ENCODE results near the gene NCEH1. TPM values are rescaled to one million over a fixed set of nuclear protein-coding genes. Genes with fewer than 3 reads are reported as not detected.
"Not testable (repeated sequence)": the region's sequence is repeated elsewhere in the genome, so short reads cannot be mapped to it uniquely, and the experiment has no call there.

Gene NCEH1
- total RNA-seq, 1 experiment from 2014 or later: 19.8 TPM

DNA sequence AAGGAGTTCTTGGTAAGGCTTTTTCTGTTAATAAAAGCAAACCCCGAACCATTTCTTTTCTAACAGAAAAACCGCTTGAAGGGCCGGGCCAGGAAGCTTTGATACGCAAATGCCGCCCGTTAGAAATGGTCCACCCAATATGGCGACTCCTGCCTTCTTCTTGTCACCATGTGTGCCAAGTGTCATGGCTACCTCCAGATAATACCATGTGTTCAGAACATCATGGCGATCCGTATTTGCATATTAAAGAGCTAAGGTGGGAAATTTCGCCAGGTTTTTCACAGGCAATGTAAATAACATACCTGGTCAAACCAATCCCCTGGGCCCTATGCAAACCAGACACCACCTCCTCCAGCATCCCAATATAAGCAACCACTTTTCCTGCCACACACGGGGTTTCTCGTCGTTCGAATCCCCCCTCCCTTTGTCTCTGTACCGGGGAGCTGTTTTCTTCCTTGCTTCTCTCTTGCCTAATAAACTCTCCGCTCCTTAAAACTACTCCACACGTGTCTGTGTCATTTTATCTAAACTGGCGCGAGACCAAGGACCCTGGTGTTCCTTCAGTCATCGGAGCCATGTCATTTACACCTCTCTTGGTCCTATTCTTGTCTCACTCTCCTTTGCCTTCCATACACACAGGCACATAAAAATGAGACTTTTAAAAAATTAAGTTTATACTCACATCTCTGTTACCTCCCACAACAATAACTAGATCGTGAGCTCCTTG, 34.5 kb downstream of the NCEH1 start:
- DNase-seq (ENCODE audit: low spot score): no peak

DNA sequence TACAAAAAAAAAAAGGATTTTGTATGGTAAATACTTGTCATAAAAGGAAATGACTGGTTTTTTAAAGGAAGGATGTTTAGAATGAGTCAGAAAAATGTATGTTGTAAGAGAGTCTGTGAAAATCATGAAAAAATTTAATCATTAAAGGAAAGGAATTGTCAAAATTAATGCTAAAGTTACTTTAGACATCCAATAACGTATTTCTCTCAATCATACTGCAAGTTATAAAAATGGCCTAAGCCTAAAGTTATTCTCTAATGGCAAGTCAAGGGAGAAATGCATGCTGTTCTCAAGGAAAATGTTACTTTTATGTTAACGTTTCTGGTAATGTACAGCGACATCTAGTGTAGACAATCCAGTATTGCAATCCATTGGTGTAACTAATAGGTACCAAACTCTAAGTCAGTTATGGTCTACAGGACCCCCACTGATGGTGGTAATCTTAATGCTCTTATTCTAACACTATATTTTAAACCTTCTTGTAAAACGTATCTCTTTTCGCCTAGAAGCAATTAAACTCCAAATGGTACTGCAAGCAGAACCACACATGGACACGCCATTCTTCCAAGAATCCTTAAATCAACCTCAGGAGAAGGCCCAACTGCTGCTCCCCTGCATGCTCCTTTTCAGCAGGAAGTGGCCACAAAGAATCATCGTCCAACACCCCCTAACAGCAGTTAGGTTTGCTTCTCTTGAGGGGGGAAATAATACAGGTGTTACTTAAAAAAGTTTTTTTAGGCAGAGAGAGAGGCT, 35.2 kb downstream of the NCEH1 start:
- peak; percentile 63 for DNase-seq (ENCODE audit: low spot score)

DNA sequence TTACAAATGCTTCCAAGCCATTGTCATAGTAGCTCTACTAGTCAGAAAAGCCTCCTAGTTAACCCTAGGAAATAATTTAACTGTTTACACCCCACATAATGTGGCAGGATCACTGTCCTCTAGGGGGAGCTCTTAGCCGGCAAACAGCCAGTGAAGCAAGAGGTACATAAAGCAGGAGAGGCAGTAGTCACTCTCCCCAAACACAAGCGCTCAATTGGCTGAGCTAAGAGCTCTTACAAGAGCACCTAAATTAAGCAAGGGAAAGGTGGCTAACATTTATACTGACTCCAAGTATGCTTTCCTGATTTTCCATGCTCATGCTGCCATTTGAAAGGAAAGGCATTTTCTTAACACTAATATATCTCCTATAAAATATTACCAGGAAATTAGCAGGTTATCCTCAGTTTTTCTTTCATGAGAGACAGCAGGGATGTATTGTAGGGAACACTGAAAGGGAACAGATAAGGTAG, 37.6 kb downstream of the NCEH1 start:
- DNase-seq (ENCODE audit: low spot score): peak; percentile 58

DNA sequence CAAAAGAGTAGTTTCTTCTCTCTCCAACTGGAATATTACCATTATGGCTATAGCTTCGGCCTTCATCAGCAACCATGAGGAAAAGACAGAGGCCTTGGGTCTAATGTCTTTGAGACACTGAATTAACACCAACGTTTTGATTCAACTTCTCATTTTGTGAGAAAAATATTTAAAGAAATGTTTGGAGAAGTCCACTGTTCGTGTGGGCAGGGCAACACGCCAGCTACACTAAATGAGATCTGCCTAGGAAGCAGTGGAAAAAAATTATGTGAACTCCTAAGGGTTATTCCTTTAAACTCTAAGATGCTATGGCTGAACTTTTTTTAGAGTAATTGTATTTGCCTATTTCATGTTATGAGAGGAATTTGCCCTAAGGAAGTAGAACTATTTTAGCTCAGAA, 41.8 kb downstream of the NCEH1 start:
- DNase-seq (ENCODE audit: low spot score): no peak

DNA sequence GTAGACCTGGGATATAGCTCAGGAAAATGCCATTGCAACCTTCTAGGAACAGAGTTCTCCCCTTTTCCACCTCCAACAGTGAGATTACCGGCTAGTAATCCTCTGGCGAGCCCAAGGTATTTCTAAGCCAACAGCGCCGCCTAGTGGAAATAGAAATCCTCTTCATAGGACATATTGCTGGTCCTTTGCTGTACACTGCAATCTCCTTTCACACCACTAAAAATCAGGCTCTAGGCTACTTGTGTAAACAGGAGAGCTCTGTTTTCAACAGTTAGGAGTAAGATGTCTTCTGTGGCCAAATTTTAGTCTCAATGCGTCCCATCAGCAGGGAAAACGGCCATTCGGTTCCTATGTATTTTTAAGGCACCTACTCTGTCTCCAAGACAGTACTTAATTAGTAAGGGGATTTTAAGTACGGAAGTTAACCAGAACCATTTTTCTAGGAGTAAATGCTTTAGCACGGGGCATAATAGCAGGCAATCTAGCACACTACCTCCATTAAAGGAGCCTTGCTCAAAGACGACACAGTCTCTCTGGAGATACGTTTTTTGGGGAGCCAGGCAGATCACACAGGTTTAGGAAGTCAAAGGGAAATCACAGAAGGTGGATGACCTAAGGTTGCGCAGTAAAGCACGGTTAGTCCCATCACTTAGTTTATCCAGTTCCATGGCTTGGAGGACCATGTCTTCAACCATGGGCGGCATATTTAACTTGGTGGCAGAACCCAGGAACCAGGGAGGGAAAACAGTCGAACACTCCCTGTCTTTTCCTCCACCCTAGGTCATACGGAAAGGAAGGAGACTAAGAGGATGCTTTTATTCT, 43.8 kb downstream of the NCEH1 start:
- DNase-seq (ENCODE audit: low spot score): peak; percentile 81

DNA sequence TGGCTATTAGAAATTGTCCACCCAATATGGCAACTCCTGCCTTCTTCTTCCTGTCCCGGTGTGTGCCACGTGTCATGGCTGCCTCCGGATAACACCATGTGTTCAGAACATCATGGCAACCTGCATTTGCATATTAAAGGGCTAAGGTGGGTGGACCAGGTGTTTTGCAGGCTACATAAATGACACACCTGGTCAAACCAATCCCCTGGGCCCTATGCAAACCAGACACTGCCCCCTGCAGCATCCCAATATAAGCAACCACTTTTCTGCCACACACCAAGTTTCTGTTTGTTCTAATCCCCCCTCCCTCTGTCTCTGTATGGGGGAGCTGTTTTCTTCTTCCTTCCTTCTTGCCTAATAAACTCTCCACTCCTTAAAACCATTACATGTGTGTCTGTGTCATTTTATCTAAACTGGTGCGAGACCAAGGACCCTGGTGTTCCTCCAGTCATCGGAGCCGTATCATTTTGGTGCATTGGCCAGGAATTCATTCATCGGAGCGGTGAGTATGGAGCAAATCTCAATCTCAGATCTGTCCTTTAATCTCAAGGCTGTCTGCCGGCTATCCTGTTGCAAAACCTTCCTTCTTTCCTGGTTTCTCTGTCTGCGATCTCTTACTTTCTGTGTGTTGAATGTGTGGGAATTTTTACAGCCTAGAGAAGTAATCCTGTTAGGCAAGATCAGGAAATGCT, 44.5 kb downstream of the NCEH1 start:
- no peak for DNase-seq (ENCODE audit: low spot score)

DNA sequence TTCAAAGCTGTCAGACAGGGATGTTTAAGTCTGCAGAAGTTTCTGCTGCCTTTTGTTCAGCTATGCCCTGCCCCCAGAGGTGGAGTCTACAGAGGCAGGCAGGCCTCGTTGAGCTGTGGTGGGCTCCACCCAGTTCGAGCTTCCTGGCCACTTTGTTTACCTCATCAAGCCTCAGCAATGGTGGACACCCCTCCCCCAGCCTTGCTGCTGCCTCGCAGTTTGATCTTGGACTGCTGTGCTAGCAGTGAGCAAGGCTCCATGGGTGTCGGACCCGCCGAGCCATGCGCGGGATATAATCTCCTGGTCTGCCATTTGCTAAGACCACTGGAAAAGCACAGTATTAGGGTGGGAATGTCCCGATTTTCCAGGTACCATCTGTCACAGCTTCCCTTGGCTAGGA, 45.4 kb downstream of the NCEH1 start:
- not testable (repeated sequence) for DNase-seq (ENCODE audit: low spot score)

DNA sequence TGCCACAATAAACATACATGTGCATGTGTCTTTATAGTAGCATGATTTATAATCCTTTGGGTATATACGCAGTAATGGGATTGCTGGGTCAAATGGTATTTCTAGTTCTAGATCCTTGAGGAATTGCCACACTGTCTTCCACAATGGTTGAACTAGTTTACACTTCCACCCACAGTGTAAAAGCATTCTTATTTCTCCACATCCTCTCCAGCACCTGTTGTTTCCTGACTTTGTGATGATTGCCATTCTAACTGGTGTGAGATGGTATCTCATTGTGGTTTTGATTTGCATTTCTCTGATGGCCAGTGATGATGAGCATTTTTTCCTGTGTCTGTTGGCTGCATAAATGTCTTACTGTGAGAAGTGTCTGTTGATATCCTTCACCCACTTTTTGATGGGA, 50.4 kb downstream of the NCEH1 start:
- DNase-seq (ENCODE audit: low spot score): not testable (repeated sequence)

DNA sequence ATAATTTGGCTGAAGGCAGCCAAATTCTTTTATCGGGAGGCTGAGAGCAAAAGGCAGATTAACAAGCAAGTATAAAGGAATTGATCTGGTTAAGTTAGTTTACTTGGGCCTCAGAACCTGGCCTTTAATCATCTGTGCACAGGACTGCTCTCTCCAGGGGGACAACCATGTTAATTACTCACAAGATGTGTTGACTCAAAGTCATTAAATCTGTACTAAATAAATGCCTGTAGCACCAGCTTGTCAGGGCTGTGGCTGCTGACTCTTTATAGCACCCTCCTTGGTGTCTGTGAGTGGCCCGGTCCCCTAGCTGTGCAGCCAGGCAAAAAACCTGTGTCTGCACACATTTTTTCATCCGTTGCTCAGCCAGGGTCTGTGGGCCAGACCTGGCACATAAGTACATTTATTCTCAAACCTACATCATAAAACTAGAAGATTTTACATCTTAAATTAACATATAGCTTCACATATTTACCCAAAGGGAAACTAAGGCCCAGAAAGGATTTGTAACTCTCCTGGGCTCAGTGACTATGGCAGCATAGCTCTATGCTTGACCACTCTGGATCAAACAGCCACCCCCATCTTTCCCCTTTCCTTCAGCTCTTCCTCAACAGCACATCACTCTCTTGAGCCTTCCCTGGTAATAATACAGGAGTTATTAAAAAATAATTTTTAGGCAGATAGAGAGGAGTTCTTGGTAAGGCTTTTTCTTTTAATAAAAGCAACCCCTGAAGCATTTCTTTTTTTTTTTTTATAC, 51.4 kb downstream of the NCEH1 start:
- no peak for DNase-seq (ENCODE audit: low spot score)

DNA sequence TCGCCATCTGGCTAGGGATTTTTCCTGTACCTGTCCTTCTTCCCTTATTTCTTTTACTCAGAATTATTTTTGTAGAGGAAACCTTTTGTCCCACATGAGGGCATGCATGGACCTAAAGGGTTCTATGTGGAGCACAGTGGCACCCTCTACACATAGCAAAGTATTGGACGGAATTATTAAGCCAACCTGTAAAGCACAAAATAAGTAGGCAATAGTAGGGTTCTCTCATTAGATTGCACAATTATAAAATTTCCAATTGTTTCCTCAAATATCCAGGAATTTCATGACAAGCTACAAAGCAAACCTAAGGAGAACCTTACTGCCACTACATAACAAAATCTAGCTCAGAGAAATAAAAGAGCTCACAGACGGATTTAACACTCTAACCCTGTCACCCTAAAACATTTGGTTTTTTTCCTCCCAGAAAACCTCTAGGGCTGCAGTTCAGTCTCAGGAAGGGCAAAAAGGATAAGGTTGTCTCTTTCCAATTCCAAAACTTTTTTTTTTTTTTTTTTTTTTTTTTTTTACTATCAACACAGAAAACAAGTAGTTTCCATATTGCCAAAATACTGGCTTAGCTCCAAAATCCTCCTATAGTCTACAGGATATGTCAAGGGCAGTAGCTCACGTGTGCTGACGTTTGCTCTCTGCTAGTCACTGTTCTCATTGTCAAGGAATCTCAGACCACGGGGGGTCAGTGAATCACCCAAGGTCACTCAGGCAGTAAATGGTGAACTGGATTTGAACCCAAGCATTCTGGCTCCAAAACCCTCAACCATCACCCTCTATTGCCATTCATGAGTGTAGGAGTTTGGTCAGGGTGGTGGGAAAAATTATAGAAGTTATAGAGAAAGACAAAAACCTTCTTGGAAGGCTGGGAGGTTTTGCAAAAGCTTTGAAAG, 52.3 kb downstream of the NCEH1 start:
- DNase-seq (ENCODE audit: low spot score): peak; percentile 85

DNA sequence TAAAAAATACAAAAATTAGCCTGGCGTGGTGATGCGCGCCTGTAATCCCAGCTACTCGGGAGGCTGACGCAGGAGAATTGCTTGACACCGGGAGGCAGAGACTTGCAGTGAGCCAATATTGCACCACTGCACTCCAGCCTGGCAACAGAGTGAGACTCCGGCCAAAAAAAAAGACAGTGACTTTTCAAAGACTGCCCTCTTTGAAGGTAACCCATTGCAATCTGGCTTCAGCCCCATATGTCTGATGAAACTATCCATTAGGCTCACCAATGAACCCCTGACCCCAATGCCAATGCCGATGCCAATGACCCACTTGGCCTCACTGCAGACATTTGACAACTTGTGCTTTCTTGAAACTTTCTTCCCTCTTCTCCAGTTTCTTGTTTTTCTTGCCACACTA, 54.3 kb downstream of the NCEH1 start:
- DNase-seq (ENCODE audit: low spot score): no peak

DNA sequence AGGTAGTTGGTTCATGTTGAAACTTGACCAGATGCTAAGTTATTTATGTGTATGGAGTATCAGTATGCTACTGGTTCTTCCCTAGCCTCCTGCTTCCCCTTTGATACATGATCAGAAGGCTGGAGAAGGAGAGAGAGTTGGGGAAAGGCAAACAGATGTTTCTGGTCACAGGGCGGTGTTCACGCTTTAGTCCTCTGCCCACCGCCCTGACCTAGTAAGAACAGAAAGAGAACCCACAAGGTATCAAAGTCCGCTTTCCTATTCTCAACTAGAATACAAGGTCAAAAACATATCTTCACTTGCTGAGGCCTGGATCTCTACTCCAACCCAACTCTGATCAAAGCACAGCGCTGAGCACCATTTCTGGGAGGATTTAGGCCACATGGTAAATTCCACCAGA, 55.5 kb downstream of the NCEH1 start:
- no peak for DNase-seq (ENCODE audit: low spot score)

DNA sequence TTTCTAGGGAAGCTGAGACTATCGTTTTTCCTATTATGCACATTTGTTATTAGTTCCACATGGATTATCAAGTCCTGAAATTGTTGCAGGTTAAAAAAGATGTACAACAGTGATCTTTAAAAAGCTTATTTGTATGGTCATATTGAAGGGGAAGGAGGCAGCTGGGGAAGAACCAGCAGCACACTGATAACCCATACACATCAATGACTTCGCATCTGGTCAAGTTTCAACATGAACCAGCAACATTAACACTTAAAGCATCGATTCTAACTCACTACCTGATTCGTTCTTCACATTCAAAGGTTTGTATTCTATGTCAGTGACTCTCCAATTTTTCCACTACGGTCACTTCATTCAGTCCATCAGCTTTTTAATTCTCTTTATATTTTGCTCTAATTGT, 56.4 kb downstream of the NCEH1 start:
- DNase-seq (ENCODE audit: low spot score): no peak

DNA sequence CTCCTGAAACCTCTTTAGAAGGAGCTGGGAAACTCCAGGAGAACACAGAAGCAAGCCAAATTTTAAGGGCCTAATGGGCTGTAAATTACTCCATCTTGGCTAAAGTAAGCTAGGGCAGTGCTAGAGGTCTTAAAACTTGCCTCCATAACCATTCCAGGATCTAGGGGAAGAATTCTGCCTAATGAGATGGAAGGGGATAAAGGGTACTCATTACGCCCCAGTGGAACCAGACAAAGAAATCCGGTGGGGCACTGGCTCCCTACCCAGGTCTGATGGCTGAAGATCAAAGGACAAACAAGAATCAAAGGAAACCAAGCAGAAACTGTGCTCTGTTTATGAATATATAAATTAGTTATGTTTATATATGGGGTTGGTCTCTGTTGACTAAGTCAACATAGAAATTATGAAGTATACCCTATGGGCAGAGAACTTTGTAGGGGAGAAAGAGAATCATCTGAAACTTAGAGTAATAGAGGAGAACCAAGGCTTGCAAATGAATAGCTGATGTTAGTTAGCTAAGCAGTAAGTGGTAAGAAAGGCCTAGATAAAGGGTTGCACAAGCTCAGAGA, 57.8 kb downstream of the NCEH1 start:
- no peak for DNase-seq (ENCODE audit: low spot score)

DNA sequence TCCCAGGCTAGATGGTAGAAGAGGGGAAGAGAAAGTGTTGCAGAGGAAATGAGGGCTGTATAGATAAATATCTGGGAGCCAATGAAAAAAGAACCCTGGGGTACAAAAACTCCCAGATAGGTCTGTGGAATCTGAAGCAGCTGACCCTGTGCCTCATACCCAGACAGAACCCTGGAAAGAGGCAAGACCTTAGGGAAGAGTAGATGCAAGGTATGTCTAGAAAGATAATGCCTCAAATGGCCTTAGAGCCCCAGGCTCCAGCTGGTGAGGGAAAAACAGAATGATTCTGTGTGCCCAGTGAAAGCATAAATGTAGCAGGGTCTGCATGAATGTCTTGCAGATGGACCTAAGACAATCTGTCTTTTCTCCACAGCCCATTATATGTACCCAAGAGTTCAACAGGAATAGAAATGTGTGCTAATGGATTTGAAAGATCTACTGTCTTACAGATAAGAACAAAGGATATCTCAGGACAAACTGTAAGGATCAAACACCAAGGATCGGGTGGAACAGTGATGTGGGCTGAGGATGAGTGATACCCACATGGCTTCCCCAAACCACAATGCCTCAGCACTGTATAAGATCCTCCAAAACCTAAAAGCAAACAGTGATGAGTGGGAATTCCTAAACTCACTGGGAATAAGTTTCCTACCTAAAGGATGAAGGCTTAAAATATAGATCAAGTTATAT, 58.8 kb downstream of the NCEH1 start:
- no peak for DNase-seq (ENCODE audit: low spot score)

DNA sequence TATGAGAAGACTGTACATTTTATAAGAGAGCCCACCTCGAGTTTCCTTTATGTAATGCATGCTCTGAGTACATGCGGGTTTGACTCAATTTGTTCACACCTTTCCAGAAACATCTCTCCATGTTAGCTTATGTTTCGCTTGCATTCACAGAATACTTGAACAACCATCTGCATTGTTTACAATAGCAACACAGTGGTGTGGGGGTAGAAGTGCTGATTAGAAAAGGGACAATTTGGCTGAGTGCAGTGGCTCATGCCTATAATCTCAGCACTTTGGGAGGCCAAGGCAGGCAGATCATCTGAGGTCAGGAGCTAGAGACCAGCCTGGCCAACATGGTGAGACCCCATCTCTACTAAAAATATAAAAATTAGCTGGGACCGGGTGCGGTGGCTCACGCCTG, 60.9 kb downstream of the NCEH1 start:
- DNase-seq (ENCODE audit: low spot score): no peak

DNA sequence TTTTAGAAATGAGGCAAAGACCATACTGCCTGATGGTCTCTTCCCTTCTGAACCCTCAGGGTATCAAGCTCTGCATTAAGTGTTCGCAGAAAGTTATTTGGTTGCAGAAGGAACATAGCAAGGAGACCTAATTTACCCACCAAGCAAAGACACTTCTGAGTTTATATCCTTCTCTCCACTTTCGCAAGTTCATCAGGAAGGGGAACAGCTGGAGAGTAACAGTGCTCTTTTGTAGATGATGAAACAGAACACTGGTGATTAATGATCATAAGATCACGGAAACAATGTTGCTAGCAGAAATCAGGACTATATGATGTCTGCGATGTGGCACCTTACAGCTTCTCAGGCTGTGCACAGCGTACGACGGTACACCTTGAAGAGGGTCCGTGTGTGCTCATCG, 62.1 kb downstream of the NCEH1 start:
- DNase-seq (ENCODE audit: low spot score): no peak

DNA sequence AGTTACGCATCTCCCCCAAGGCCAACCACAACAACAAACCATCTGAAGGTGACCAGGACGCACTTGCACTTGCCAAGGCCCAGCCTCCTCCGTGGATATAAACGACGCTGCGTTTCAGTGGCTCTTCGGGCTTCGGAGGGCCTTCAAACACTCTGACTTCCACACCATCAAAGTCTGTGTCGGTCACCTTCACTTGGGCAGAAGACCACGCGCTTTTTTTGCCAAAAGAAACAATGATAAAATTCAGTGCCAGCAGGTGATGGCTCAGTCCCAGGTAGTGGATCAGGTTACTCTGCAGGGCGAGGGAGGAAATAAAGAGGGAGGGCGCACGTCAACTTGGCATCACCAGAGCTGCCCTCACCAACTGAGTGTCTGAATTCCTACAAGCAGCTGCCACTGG, 63.0 kb downstream of the NCEH1 start:
- DNase-seq (ENCODE audit: low spot score): no peak

DNA sequence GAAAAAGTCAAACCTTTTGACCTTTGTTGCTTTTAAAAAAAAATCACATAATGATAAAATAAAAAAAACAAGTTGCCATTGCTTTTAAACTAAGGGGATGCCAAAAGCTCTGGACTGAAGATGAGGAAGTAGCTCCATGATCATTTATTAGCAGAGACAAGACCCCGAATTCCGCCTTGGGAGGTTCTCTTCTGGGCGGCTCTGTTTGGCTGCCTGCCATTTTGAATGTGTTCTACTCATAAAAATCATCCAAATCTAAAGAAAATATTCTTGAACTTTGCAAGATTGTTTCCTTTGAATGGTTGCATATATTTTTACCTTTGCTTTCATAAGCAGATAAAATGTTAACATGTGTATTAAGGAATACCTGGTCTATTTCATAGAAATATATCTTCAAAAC, 63.8 kb downstream of the NCEH1 start:
- no peak for DNase-seq (ENCODE audit: low spot score)

Measured in H4 (cell line).